OCI-LY7 (cell line): ENCODE data around the gene CDC6. TPM values are rescaled to one million over a fixed set of nuclear protein-coding genes. Genes with fewer than 3 reads are reported as not detected.

Source experiments
- BruUV-seq: library from RNA; stranded (reverse); fragments of 400-500 nt; replicated peaks from 2 replicates; lab custom pipeline; 2021; lab: Mats Ljungman, UMichigan
- CTCF ChIA-PET: fragments of 300-600 bp; sonication (Branson Sonifier 250); formaldehyde crosslinking; loops from one replicate; lab custom pipeline; 2022; ENCODE audit warnings: antibody characterized with exemption; ENCODE audit not compliant: unreplicated experiment; lab: Charles Lee
- POLR2A ChIA-PET: fragments of 300-600 bp; sonication (Branson Sonifier 250); formaldehyde crosslinking; loops from one replicate; lab custom pipeline; 2022; ENCODE audit warnings: antibody characterized with exemption; lab: Charles Lee
- DNase-seq: peaks from one replicate; pipeline ENCODE4 v3.0.0-alpha.2; 2015; ENCODE audit warnings: low spot score
- H2AFZ ChIP-seq: fragments of 200-600 bp; sonication (generic), shearing (Covaris generic); 2 replicates; pipeline ENCODE4 v1.6.1; 2014; ENCODE audit warnings: mild to moderate bottlenecking, antibody characterized with exemption, low read length, moderate library complexity
- H3K27ac ChIP-seq: fragments of 200-600 bp; sonication (generic); 2 replicates; pipeline ENCODE4 v1.5.1; 2014; ENCODE audit warnings: mixed run types, low read depth, mild to moderate bottlenecking, moderate library complexity, low read length, inconsistent platforms; ENCODE audit not compliant: poor library complexity, severe bottlenecking
- H3K36me3 ChIP-seq: fragments of 200-600 bp; sonication (generic); 2 replicates; pipeline ENCODE4 v1.6.1; 2014; ENCODE audit warnings: mild to moderate bottlenecking, antibody characterized with exemption, low read length, moderate library complexity, mixed read lengths; ENCODE audit not compliant: insufficient read depth
- H3K4me1 ChIP-seq: fragments of 200-600 bp; sonication (generic); 2 replicates; pipeline ENCODE4 v1.5.1; 2014; ENCODE audit warnings: mild to moderate bottlenecking, low read length; ENCODE audit not compliant: insufficient read depth, poor library complexity, severe bottlenecking
- H3K4me2 ChIP-seq: fragments of 200-600 bp; sonication (generic); 2 replicates; pipeline ENCODE4 v1.6.1; 2014; ENCODE audit warnings: mild to moderate bottlenecking, low read length
- H3K4me3 ChIP-seq: fragments of 200-600 bp; sonication (generic); 2 replicates; pipeline ENCODE4 v1.5.1; 2014; ENCODE audit warnings: mild to moderate bottlenecking, low read depth, low read length; ENCODE audit not compliant: poor library complexity, severe bottlenecking
- H3K79me2 ChIP-seq: fragments of 200-600 bp; sonication (generic); 2 replicates; pipeline ENCODE4 v1.6.1; 2016; ENCODE audit warnings: low read depth, mild to moderate bottlenecking, low read length, moderate library complexity, mixed read lengths; ENCODE audit not compliant: insufficient read depth
- H3K9me2 ChIP-seq: fragments of 200-600 bp; sonication (generic); 2 replicates; pipeline ENCODE4 v1.6.1; 2016; ENCODE audit warnings: mild to moderate bottlenecking, low read length, mixed read lengths; ENCODE audit not compliant: insufficient read depth
- H3K9me3 ChIP-seq: fragments of 200-600 bp; sonication (generic); 2 replicates; pipeline ENCODE4 v1.6.1; 2014; ENCODE audit warnings: mild to moderate bottlenecking, mixed run types, low read length, mixed read lengths
- H4K20me1 ChIP-seq: fragments of 200-600 bp; sonication (generic); 2 replicates; pipeline ENCODE4 v1.6.1; 2014; ENCODE audit warnings: mild to moderate bottlenecking, antibody characterized with exemption, low read length, moderate library complexity, mixed read lengths; ENCODE audit not compliant: insufficient read depth
- CTCF ChIP-seq: fragments of 200-600 bp; sonication (generic); conservative IDR thresholded peaks from 2 replicates; pipeline ENCODE4 v1.5.1; 2014; ENCODE audit warnings: mild to moderate bottlenecking, antibody characterized with exemption, low read length, moderate library complexity, mixed read lengths
- EZH2phosphoT487 ChIP-seq: fragments of 200-600 bp; sonication (generic); IDR thresholded peaks from 2 replicates; pipeline ENCODE4 v1.6.1; 2018; ENCODE audit warnings: low read depth, borderline replicate concordance, mild to moderate bottlenecking, mixed run types, antibody characterized with exemption, low read length, moderate library complexity, mixed read lengths
- intact Hi-C: fragments of 100-400 bp; cut with micrococcal nuclease; formaldehyde crosslinking; loops from one replicate; pipeline ENCODE4 v1.10.0; 2022; ENCODE audit not compliant: unreplicated experiment
- total RNA-seq, 2 experiments: library from RNA; depleted of rRNA in 1 of 2; stranded (reverse); fragments of >200 nt in 1 of 2; shearing (Covaris generic) in 1 of 2; gene quantifications; 2 replicates each; pipeline ENCODE4 v1.2.3, GENCODE V29; 2014 to 2022

CDC6 gene
- total RNA-seq, 2 experiments from 2014 or later: 75.2 to 132 TPM

DNA sequence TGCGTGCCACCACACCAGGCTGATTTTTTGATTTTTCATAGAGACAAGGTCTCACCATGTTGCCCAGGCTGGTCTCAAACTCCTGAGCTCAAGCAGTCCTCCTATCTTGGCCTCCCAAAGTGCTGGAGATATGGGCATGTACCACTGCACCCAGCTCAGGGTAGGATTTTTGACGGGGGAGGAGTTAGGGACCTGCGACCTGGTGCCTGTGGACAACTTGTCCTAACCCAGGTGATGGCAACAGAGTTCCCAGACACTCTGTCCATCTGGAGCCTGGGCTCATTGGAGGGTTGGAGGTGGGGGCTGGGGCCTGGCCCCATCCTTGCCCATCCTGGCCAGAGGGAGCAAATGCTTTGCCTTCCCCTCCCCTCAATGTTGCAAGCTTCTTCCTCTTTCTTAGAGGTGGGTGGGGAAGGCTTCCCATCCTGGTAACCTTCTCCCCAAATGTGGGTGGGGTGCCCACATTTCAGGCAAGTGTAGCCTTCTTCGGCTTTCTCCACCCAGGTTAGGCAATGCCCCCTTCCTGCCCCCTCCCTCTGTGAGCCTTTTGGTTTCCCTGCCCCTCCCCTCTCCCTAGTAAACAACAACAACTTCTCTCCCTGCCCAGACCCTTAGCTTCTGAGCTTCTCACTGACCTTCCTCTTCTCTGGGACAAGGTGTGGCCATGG is 46.2 kb downstream of the CDC6 start:
- no peak overlapping the region for H2AFZ ChIP-seq
- POLR2A ChIA-PET: interaction anchor here (0.6 to 1.2 kb wide), 2 partner anchors 9 to 45 kb away, joined by 3 to 4 read pairs; no protein-coding TSS in a partner anchor
- no peak overlapping the region for H3K27ac ChIP-seq
- H3K4me1 ChIP-seq: peaks cover 21% of the 10 kb centered on the region
- H3K79me2 ChIP-seq: no peaks in the 10 kb centered on the region
- no peak overlapping the region for H3K4me2 ChIP-seq
- intact Hi-C loops: no loop called here
- TF ChIP-seq CTCF (no peak), EZH2phosphoT487 (no peak)
- CTCF ChIA-PET: no interaction called here
- H3K9me3 ChIP-seq: no peaks in the 10 kb centered on the region
- H4K20me1 ChIP-seq: no peaks in the 10 kb centered on the region
- H3K9me2 ChIP-seq: no peaks in the 10 kb centered on the region
- H3K4me3 ChIP-seq: no peak overlapping the region
- no peaks in the 10 kb centered on the region for H3K36me3 ChIP-seq
- BruUV-seq: no TSS peak
- DNase-seq: no peak

GRCh38 chr17:40335620-40336019 is 47.9 kb downstream of the CDC6 start:
- ChIA-PET CTCF (no interaction called here), POLR2A (no interaction called here)
- Histone ChIP-seq H3K79me2 (no peaks in the 10 kb centered on the region), H4K20me1 (no peaks in the 10 kb centered on the region), H3K4me3 (no peak overlapping the region), H3K9me2 (no peaks in the 10 kb centered on the region), H3K36me3 (no peaks in the 10 kb centered on the region), H2AFZ (no peak overlapping the region), H3K4me2 (no peak overlapping the region), H3K9me3 (no peaks in the 10 kb centered on the region), H3K27ac (no peak overlapping the region), H3K4me1 (peaks cover 27% of the 10 kb centered on the region)
- no peak for DNase-seq
- intact Hi-C loops: no loop called here
- no peak for TF ChIP-seq CTCF
- no peak for TF ChIP-seq EZH2phosphoT487
- no TSS peak for BruUV-seq

GRCh38 chr17:40337351-40337750 is 49.7 kb downstream of the CDC6 start:
- no peak for TF ChIP-seq EZH2phosphoT487
- TF ChIP-seq CTCF: no peak
- no peaks in the 10 kb centered on the region for H3K79me2 ChIP-seq
- no peaks in the 10 kb centered on the region for H3K36me3 ChIP-seq
- ChIA-PET CTCF (no interaction called here), POLR2A (no interaction called here)
- H3K9me3 ChIP-seq: no peaks in the 10 kb centered on the region
- H2AFZ ChIP-seq: no peak overlapping the region
- H3K4me3 ChIP-seq: no peak overlapping the region
- BruUV-seq: no TSS peak
- no peak for DNase-seq
- no peak overlapping the region for H3K4me2 ChIP-seq
- no peaks in the 10 kb centered on the region for H4K20me1 ChIP-seq
- H3K9me2 ChIP-seq: no peaks in the 10 kb centered on the region
- intact Hi-C loops: no loop called here
- H3K27ac ChIP-seq: no peak overlapping the region
- peaks cover 33% of the 10 kb centered on the region for H3K4me1 ChIP-seq
